ENCODE results near the gene USP40.

The USP40 gene

GRCh38 chr2:233473386-233473791 is 93.2 kb downstream of the USP40 start:
- DNase-seq = no peak

DNA sequence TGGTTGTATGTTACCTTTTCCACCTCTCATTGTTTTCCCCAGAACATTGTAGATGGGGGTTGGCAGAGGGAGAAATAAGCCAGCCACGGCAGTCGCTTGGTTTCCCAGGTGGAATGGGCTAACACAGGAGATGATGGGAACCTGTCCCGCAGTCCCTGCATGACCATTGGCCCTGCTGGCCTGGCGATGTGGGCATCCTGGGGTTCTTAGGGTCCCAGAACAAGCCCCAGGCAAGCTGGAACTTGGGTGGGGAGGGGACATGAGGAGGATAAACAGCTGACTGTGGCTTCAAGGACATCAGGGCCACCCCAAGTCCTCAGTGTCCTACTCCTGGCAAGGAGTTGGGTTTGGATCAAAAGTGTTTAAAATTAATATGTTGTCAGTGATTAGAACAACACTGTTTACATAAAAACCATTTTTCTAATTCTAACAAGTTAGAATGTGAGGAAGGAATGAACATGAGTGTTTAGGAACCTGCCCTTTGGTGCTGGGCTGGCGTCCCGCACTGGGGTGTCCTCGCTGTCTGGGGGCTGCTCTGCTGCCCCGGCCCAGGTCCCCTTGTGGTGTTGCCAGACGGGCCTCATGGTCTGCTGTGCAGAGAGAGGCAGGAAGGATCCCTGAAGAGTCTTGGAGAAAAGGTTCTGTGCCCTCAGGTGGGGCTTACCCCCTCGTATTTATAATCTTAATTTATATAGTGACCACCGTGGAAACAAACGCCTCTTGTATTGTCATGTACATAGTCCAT is 95.1 kb downstream of the USP40 start:
- DNase-seq = no peak

GRCh38 chr2:233470839-233471238 is 95.7 kb downstream of the USP40 start:
- DNase-seq = no peak

DNA sequence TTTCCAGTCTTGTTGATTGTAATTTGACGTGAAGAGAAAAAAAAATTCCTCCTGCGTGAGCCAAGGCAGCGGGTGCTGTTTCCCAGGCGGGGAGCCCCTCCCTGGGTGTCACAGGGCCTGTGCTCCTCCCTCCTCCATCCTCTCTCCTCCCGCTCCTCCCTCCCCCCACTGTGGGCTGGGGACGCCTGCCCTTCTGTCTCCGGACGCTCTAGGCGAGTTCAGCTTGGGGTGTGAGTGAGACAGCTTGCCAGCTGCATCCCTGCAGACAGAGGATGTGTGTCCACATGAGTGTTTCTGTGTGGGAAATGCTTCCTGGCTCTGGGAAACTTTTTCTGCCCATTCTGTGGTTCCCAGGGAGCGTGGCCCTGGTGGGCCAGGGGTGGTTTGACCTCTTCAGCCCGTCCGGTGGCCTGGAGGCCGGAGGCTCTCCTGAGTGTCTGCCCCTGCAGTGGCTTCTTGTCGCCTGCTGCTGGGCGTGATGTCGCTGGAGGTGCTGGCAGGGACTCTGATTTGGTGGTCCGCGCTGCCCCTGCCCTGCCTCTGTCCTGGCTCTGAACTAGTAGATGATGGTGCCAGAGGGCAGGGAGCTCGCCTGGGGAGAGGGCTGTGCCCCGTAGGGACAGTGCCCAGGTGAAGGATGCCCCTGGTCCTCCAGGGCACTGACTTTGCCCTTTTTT is 96.4 kb downstream of the USP40 start:
- DNase-seq = peak; percentile 41 to 79

DNA sequence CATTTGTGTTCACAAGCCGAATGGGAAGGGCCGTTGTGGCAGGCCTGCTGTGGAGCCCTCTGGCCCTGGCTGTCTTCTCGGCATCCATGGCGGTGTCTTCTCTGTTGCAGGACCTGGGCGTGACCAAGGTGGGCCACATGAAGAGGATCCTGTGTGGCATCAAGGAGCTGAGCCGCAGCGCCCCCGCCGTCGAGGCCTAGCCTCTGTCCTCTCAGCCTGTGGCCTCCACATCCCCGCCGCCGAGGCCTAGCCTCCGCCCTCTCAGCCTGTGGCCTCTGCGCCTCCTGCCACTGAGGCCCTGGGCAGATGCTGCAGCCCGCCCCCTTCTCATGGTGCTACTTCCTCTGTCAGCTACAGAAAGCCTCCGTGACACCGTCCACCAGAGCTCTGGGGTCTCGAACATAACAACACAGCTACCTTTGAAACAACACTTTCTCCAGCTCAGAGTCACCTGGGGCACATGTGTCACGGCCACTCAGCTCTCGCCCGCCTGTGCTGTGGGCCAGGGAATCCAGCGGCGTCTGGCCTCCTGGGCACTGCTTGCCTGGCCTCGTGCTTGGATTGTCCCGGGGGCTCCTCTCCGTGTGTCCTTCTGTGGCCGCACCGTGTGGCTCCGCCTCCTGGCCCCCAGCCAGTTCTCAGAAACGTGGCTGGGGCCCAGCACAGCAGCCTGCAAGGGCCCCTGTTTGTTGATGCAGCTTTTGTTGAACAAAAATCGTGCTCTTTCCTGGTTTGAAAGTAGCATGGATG is 97.1 kb downstream of the USP40 start:
- peak; percentile 29 to 79 for DNase-seq

DNA sequence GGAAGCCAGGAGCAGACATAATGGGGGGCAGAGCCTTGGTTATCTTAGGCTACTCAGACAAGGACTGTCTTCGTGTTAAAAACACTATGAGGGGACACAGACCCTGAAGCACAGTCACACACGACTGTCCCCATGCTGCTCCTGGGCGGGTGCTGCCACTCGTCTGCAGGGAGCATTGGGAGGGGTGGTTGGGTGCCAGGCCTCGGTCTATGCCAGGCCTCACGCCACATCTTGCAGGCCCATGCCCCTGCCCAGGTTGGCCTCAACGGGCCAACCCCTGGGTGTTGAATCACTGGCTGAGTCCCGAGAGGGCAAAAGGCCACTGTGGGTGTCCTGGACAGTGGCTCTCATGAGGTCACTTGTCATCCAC is 97.9 kb downstream of the USP40 start:
- no peak for DNase-seq

GRCh38 chr2:233468047-233468740 is 98.4 kb downstream of the USP40 start:
- no peak for DNase-seq

DNA sequence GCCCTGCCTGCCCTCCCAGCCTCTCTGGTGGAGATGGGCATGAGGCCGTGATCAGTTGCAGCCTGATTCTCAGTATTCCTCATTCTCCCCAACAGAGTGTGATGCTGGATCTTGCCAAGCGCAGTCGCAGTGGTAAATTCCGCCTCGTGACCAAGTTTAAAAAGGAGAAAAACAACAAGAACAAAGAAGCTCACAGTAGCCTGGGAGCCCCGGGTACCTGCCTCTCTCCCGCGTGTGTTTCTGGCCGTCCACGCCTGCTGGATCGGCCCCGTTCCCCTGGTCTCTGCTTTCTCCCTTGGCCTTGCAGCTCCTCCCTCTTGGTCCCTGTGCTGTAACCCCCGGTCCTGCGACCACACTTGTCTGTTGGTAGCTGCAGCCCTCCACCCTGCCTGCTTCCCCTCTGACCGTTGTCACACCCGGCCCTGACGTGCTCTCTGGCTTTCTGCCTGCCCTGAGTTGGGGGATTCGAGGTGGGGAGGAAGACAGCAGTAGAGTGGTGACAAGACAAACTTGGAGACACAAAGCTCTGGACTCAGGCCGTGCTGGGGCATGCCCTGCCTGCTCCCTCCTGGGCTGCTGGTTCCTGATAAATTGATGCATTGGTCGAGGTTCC is 99.5 kb downstream of the USP40 start:
- no peak for DNase-seq

- DNase-seq = no peak
These were observed 101.9 kb downstream of the USP40 start for GRCh38 chr2:233464531-233465240.

- no peak for DNase-seq
These were observed 102.5 kb downstream of the USP40 start for GRCh38 chr2:233464056-233464455.

DNA sequence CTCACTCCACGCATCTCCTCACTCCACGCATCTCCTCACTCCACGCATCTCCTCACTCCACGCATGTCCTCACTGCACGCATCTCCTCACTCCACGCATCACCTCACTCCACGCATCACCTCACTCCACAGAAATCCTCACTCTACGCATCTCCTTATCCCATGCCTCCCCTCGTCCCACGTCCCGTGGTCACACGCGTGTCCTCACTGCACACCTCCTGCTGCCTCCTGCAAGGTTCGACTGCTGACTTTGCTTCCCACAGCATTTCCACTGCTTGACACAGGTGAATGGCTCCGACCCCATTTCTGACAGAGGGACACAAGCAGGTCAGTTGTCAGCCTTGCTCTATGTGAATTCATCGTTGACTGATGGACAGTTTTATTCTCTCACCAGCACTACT is 103.0 kb downstream of the USP40 start:
- no peak for DNase-seq

GRCh38 chr2:233462826-233463470 is 103.6 kb downstream of the USP40 start:
- no peak for DNase-seq

DNA sequence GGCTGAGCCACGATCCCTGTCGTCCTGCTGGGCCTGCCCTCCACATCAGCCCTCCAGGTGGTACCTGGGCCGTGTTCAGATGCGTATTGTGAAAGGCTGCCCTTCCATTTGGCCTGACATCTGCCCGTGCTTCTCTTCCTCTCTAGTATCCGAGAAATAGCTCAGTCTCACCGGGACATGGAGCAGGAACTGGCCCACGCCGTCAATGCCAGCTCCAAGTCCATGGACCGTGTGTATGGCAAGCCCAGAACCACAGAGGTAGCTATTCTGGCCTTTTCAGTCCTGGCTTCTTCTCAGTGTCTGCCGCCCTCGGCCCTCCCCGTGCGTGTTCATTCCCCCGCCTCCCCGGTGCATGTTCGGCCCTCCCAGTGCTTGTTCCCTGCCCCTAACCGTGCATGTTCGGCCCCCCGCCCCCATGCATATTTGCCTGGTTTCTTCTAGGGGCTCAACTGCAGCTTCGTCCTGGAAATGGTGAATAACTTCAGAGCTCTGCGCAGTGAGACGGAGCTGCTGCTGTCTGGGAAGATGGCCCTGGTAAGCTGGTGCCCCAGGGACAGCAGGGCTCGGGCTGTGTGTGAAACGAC is 104.3 kb downstream of the USP40 start:
- no peak for DNase-seq

- DNase-seq = no peak
These were observed 105.1 kb downstream of the USP40 start for GRCh38 chr2:233461481-233461891.

- DNase-seq = peak; percentile 90 to 96
These were observed 105.7 kb downstream of the USP40 start for GRCh38 chr2:233460726-233461441.

DNA sequence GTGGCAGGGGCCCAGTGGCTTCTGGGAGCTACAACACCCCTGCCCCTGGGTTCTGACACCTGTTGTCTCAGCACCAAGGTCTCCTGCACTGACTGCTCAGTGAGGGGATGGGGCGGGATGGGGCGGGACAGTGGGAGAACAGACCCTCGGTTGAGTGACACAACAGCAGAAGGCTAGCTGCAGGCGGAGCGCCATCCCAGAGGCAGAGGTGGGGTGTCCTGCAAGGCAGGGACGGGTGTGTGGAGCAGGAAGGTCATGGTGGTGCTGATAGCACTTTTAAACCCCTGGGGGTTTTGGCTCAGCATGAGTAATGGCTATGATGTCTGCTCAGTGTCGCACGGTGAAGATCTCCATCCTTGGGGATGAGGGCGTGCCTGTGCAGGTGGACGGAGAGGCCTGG is 107.2 kb downstream of the USP40 start:
- DNase-seq = no peak

GRCh38 chr2:233458826-233459225 is 107.8 kb downstream of the USP40 start:
- no peak for DNase-seq

GRCh38 chr2:233458031-233458610 is 108.5 kb downstream of the USP40 start:
- no peak for DNase-seq

GRCh38 chr2:233457356-233457755 is 109.2 kb downstream of the USP40 start:
- no peak for DNase-seq

GRCh38 chr2:233456934-233457333 is 109.6 kb downstream of the USP40 start:
- no peak for DNase-seq
